AG10803 (cell line): ENCODE results near the gene RNF115.

Experiments used
- DNase-seq: peaks from one replicate; pipeline ENCODE4 v3.0.0; 2010; ENCODE audit warnings: low read depth
- H3K4me3 ChIP-seq: 2 replicates; pipeline ENCODE4 v1.5.1; 2011; ENCODE audit warnings: mild to moderate bottlenecking, low read length, control low read depth
- TF ChIP-seq, protein P1 (sequence below): conservative IDR thresholded peaks from 2 replicates; pipeline ENCODE4 v1.5.1; 2011; ENCODE audit warnings: mild to moderate bottlenecking, low read length, control low read depth, inconsistent platforms

RNF115 gene

DNA sequence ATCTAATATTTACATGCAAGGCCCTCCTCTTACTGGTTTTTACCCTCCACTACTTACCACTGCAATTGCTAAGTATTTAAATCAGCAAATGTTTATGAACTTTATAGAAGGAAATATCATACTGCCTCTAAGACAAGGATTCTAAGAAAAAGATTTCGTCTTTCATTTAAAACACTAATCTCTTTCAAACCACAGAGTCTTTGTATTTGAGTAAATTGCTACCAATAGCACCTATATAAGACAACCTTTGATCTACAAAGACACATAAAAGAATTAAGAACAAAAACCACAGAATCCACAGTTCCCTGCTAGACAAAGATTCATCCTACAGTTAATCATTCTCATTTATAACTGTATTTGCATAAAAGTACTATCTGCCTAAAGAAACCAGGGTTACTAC, 37.6 kb downstream of the RNF115 start:
- no peak for DNase-seq
- no peak overlapping the region for H3K4me3 ChIP-seq
- TF ChIP-seq, protein P1, sequence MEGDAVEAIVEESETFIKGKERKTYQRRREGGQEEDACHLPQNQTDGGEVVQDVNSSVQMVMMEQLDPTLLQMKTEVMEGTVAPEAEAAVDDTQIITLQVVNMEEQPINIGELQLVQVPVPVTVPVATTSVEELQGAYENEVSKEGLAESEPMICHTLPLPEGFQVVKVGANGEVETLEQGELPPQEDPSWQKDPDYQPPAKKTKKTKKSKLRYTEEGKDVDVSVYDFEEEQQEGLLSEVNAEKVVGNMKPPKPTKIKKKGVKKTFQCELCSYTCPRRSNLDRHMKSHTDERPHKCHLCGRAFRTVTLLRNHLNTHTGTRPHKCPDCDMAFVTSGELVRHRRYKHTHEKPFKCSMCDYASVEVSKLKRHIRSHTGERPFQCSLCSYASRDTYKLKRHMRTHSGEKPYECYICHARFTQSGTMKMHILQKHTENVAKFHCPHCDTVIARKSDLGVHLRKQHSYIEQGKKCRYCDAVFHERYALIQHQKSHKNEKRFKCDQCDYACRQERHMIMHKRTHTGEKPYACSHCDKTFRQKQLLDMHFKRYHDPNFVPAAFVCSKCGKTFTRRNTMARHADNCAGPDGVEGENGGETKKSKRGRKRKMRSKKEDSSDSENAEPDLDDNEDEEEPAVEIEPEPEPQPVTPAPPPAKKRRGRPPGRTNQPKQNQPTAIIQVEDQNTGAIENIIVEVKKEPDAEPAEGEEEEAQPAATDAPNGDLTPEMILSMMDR, result no peak

DNA sequence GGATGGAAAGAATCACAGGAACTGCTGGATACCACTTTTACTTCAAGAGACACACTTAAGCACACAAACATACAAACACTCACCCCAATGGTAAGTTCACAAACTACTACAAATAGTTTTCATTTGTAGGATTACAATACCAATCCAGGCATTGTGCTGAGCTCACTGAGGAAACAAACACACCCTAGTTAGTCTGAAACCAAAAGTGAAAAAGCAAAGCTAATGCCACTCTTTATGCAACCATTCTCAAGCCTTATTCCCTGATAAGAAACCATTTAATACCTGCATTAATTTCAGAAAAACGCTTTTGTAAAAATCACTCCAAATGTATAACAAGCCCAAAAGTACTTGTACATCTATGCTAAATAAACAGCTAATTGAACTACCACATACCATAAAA, 38.3 kb downstream of the RNF115 start:
- no peak for DNase-seq
- TF ChIP-seq, protein P1, result no peak
- H3K4me3 ChIP-seq, result no peak overlapping the region

GRCh38 chr1:145784409-145784808, 39.5 kb downstream of the RNF115 start:
- no peak overlapping the region for H3K4me3 ChIP-seq
- no peak for DNase-seq
- TF ChIP-seq, protein P1, result no peak

DNA sequence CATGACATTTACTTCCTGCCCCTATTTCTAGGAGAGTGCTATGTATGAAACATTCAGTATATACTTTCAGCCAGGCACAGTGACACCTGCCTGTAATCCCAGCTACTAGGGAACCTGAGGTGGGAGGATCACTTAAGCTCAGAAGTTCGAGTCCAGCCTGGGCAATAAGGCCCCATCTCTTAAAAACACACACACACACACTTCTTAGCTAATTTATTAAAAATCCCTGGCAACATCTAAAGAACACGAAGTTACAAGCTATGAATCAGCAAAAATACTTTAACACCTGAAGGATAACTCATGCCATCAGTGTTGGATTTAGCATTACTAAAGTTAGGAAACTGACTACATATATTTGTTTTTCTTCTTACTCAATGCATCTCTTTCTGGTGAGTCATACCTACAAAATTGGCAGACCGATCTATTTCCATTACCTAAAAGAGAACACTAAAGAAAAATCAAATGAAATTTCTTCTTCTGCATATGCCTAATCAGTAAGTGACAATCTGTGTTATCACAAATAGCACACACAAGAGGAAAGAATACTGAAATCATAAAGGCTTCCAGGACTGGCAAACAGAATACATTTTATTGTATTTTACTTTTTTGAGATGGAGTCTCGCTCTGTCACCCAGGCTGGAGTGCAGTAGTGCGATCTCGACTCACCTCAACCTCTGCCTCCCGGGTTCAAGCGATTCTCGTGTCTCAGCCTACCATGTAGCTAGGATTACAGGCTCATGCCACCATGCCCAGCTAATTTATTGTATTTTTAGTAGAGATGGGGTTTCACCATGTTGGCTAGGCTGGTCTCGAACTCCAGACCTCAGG, 41.4 kb downstream of the RNF115 start:
- TF ChIP-seq, protein P1, result no peak
- peak; percentile 88 for DNase-seq
- no peak overlapping the region for H3K4me3 ChIP-seq

DNA sequence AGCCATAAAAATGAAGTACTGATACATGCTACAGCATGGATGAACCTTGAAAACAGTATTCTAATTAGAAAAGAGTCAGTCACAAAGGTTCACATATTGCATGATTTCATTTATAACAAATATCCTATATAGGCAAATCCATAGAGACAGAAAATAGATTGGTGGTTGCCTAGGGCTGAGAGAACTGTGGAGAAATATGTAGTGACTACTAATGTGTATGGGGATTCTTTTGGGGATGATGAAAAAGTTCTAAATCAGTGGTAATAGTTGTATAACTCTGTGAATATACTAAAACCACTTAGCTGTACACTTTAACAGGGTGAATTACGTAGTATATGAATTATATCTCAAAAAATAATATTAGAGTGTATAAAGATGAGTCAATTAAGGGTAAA, 45.8 kb downstream of the RNF115 start:
- TF ChIP-seq, protein P1, result no peak
- DNase-seq, result peak; percentile 60
- H3K4me3 ChIP-seq, result no peak overlapping the region

DNA sequence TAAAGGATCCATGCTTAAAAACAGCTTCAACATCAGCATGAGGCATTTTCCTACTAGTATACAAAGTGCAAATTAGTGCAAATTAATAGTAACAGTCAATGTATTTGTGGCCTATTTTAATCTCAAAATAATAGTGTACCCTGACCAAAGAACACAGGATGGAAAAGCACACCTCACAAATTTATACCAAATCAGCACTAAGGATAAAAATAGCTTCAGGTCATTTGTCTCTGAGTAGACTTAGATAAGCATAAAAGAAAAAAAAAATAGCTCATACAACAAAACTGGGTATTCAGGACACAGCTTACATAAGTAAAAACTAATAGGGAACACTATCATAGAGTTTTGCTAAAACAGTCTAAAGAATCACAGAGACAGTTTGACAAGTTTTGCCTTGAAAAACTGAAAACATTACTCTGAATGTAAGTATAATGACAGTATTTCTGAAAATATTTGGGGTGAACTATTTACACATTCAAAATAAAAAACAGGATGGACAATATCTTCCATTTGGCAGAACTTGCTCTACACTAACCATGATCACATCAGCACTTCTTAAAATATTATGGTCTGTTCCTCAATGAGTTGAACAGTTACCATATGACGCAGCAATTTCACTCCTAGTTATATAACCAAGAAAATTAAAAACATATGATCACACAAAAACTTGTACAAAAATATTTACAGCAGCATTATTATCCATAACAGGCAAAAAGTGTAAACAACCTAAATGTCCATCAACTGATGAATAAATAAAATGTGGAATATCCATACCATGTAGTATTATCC, 46.3 kb downstream of the RNF115 start:
- H3K4me3 ChIP-seq, result no peak overlapping the region
- TF ChIP-seq, protein P1, result no peak
- peak; percentile 58 for DNase-seq
